Stimulated activated CD4-positive, alpha-beta T cell treated with anti-CD3 and anti-CD28 coated beads, TNF-alpha, amount 100 ng/mL, for 48 hours (primary cell): ENCODE measurements around the gene LCN2.

Experiments used
- DNase-seq, 3 donors: peaks; one replicate each; pipeline ENCODE4 v3.0.0-alpha.2; 2020; ENCODE audit warnings: low read depth in 3 of 3

The LCN2 gene

GRCh38 chr9:128201441-128202369 is 52.5 kb downstream of the LCN2 start:
- no peak for DNase-seq

DNA sequence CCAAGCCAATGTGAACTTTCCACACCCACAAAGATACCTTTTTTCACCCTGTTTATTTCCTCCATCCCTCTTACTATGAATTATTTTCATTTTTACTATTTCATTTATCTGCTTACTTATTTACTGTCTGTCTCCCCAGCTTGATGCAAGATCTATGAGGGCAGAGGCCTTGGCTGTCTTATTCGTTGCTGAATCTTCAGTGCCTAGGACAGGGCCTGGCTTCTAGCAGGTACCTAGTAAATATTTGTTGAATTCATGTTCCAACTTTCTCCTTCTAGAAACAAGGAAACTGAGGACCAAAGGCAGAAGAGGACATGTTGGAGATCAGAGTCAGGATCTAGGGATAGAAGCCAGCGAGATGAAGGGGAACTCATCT is 53.4 kb downstream of the LCN2 start:
- DNase-seq: no peak
